ENCODE results near the gene C21orf58. TPM values are rescaled to one million over a fixed set of nuclear protein-coding genes. Genes with fewer than 3 reads are reported as not detected.

The C21orf58 gene
- total RNA-seq, 6 donors from 2014 or later = 3.2 to 35.6 (median 6.7) TPM

GRCh38 chr21:46368533-46369285 lies 45.0 kb upstream of the C21orf58 start:
- Histone ChIP-seq H3K36me3 (peaks cover 6 to 60% (median 48%) of the 10 kb centered on the region in 4 donors), H3K27me3 (no peaks in the 10 kb centered on the region), H3K27ac (no peak overlapping the region), H3K4me3 (no peak overlapping the region), H3K4me1 (peaks cover 0 to 20% (median 0%) of the 10 kb centered on the region in 4 donors), H3K9me3 (no peaks in the 10 kb centered on the region)
- TF ChIP-seq CTCF (IDR thresholded peaks at IDR 0.05) (no peak), EP300 (IDR thresholded peaks at IDR 0.05) (no peak), POLR2A (IDR thresholded peaks at IDR 0.05) (no peak), POLR2AphosphoS5 (IDR thresholded peaks at IDR 0.05) (no peak)
- WGBS, 2 donors = 58 to 66% methylated on average over 11 of the region's 11 CpGs
- ATAC-seq (ENCODE audit: low FRiP score in 2 of 2) = no peak
- peak in 1 of 2 donors; percentile 23 for DNase-seq

- Histone ChIP-seq H3K4me1 (peaks cover 0 to 20% (median 0%) of the 10 kb centered on the region in 4 donors), H3K4me3 (no peak overlapping the region), H3K27ac (no peak overlapping the region), H3K36me3 (peaks cover 7 to 76% (median 56%) of the 10 kb centered on the region in 4 donors), H3K9me3 (no peaks in the 10 kb centered on the region), H3K27me3 (no peaks in the 10 kb centered on the region)
- ATAC-seq (ENCODE audit: low FRiP score in 2 of 2) = no peak
- no peak for DNase-seq
- TF ChIP-seq CTCF (IDR thresholded peaks at IDR 0.05) (no peak), POLR2AphosphoS5 (IDR thresholded peaks at IDR 0.05) (no peak), EP300 (IDR thresholded peaks at IDR 0.05) (no peak), POLR2A (IDR thresholded peaks at IDR 0.05) (no peak)
- WGBS, 2 donors = 94 to 98% methylated on average over 20 of the region's 20 CpGs
Observed at GRCh38 chr21:46366966-46367365, 43.3 kb upstream of the C21orf58 start.

GRCh38 chr21:46366561-46366960 lies 42.9 kb upstream of the C21orf58 start:
- H3K4me3 ChIP-seq = no peak overlapping the region
- H3K27me3 ChIP-seq = no peaks in the 10 kb centered on the region
- no peak for DNase-seq
- no peak for TF ChIP-seq CTCF (IDR thresholded peaks at IDR 0.05)
- no peak for TF ChIP-seq POLR2A (IDR thresholded peaks at IDR 0.05)
- TF ChIP-seq POLR2AphosphoS5 (IDR thresholded peaks at IDR 0.05) = no peak
- TF ChIP-seq EP300 (IDR thresholded peaks at IDR 0.05) = no peak
- no peak overlapping the region for H3K27ac ChIP-seq
- H3K4me1 ChIP-seq = peaks cover 0 to 20% (median 0%) of the 10 kb centered on the region in 4 donors
- H3K36me3 ChIP-seq = peaks cover 7 to 77% (median 56%) of the 10 kb centered on the region in 4 donors
- ATAC-seq (ENCODE audit: low FRiP score in 2 of 2) = no peak
- WGBS, 2 donors = 87 to 88% methylated on average over 15 to 19 of the region's 19 CpGs
- H3K9me3 ChIP-seq = no peaks in the 10 kb centered on the region

GRCh38 chr21:46366091-46366490 lies 42.4 kb upstream of the C21orf58 start:
- no peaks in the 10 kb centered on the region for H3K27me3 ChIP-seq
- peaks cover 7 to 78% (median 57%) of the 10 kb centered on the region in 4 donors for H3K36me3 ChIP-seq
- DNase-seq (no peak), ATAC-seq (ENCODE audit: low FRiP score in 2 of 2) (no peak)
- H3K27ac ChIP-seq = no peak overlapping the region
- H3K9me3 ChIP-seq = no peaks in the 10 kb centered on the region
- TF ChIP-seq POLR2A (IDR thresholded peaks at IDR 0.05) (no peak), CTCF (IDR thresholded peaks at IDR 0.05) (no peak), EP300 (IDR thresholded peaks at IDR 0.05) (no peak), POLR2AphosphoS5 (IDR thresholded peaks at IDR 0.05) (no peak)
- peaks cover 0 to 20% (median 0%) of the 10 kb centered on the region in 4 donors for H3K4me1 ChIP-seq
- WGBS, 2 donors = 90 to 94% methylated on average over 11 of the region's 11 CpGs
- no peak overlapping the region for H3K4me3 ChIP-seq

Data from upper lobe of left lung (tissue), 6 donors.